HepG2 (cell line): ENCODE data around the gene PRM2. TPM values are rescaled to one million over a fixed set of nuclear protein-coding genes. Genes with fewer than 3 reads are reported as not detected.

ENCODE experiments used
- ATAC-seq: fragments of 200-7000 bp; cut with Tn5 transposase; 3 replicates; pipeline ENCODE4 v1.9.1; 2020; ENCODE audit warnings: mild to moderate bottlenecking, moderate library complexity
- BruUV-seq: library from RNA; stranded (reverse); fragments of 400-500 nt; replicated peaks from 2 replicates; lab custom pipeline; 2021; lab: Mats Ljungman, UMichigan
- CTCF ChIA-PET: fragments of 300-600 bp; formaldehyde crosslinking; extraction: SDS; loops from one replicate; lab custom pipeline; 2021; ENCODE audit warnings: low total read pairs, inconsistent platforms, low intra/inter-chr PET ratio; lab: Yijun Ruan, JAX
- POLR2A ChIA-PET: fragments of 350-600 bp; sonication (Branson Sonifier 250); formaldehyde crosslinking; loops from one replicate; lab custom pipeline; 2020; ENCODE audit warnings: antibody characterized with exemption, inconsistent platforms; lab: Yijun Ruan, JAX
- DNase-seq: peaks from one replicate; pipeline ENCODE4 v3.0.0-alpha.2; 2015; ENCODE audit warnings: low spot score
- FAIRE-seq: peaks from 3 replicates; lab custom pipeline; 2011; peaks lifted over from hg19 to GRCh38; lab: Jason Lieb, UNC
- H2AFZ ChIP-seq: one replicate; pipeline ENCODE4 v1.6.1; 2011; ENCODE audit warnings: low read length, inconsistent platforms
- H3K27ac ChIP-seq: fragments of 300-600 bp; 3 replicates; pipeline ENCODE4 v1.8.0; 2011; ENCODE audit warnings: mixed run types, mild to moderate bottlenecking, mixed read lengths, low read length, inconsistent platforms; ENCODE audit not compliant: insufficient read depth; ENCODE audit errors: extremely low read length
- H3K27me3 ChIP-seq, 2 experiments: fragments of 200-600 bp in 1 of 2; 2 replicates in 1 of 2; 3 replicates in 1 of 2; pipeline versions ENCODE4 v1.6.0 to v1.8.0; 2011; ENCODE audit warnings: low read length in 2 of 2, mild to moderate bottlenecking in 2 of 2, moderate library complexity in 2 of 2, inconsistent platforms in 1 of 2; ENCODE audit not compliant: insufficient read depth in 2 of 2, control insufficient read depth in 1 of 2
- H3K36me3 ChIP-seq, 2 experiments: fragments of 200-600 bp in 1 of 2; replicated peaks in 1 of 2; 2 replicates in 1 of 2; 3 replicates in 1 of 2; pipeline versions ENCODE4 v1.5.1 to v1.8.0; 2011; ENCODE audit warnings: low read length in 2 of 2, inconsistent platforms in 1 of 2; ENCODE audit not compliant: insufficient read depth in 2 of 2, control insufficient read depth in 1 of 2
- H3K4me1 ChIP-seq: 2 replicates; pipeline ENCODE4 v1.5.1; 2012; ENCODE audit warnings: low read length, inconsistent platforms; ENCODE audit not compliant: insufficient read depth
- H3K4me2 ChIP-seq: 2 replicates; pipeline ENCODE4 v1.6.0; 2011; ENCODE audit warnings: low read depth, low read length, inconsistent platforms
- H3K4me3 ChIP-seq, 3 experiments: fragments of 200-600 bp in 1 of 3; sonication (generic), shearing (Covaris generic) in 1 of 3; replicated peaks in 1 of 3; 2 replicates each; pipeline ENCODE4 v1.5.1; 2011 to 2016; ENCODE audit warnings: low read length in 3 of 3, inconsistent platforms in 2 of 3, low read depth in 2 of 3, mild to moderate bottlenecking in 2 of 3, control low read depth in 1 of 3, mixed read lengths in 1 of 3; ENCODE audit not compliant: insufficient read depth in 1 of 3
- H3K79me2 ChIP-seq: one replicate; pipeline ENCODE4 v1.6.1; 2011; ENCODE audit warnings: low read length, inconsistent platforms; ENCODE audit not compliant: insufficient read depth
- H3K9ac ChIP-seq: 2 replicates; pipeline ENCODE4 v1.6.0; 2011; ENCODE audit warnings: mild to moderate bottlenecking, low read depth, low read length, inconsistent platforms; ENCODE audit not compliant: insufficient read depth
- H3K9me3 ChIP-seq: 2 replicates; pipeline ENCODE4 v1.5.1; 2012; ENCODE audit warnings: mild to moderate bottlenecking, low read length
- H4K20me1 ChIP-seq: 2 replicates; pipeline ENCODE4 v1.6.0; 2011; ENCODE audit warnings: inconsistent platforms, mild to moderate bottlenecking, low read length, moderate library complexity; ENCODE audit not compliant: insufficient read depth
- CREM ChIP-seq, 2 experiments: sonication (generic) in 1 of 2; formaldehyde crosslinking in 1 of 2; IDR thresholded peaks; 2 replicates each; pipeline versions ENCODE4 v1.4.0 to v1.6.1; 2016 to 2020; ENCODE audit warnings: antibody characterized with exemption in 1 of 2, mild to moderate bottlenecking in 1 of 2, missing genetic modification reagents in 1 of 2
- KLF9 ChIP-seq: IDR thresholded peaks from 2 replicates; pipeline ENCODE4 v1.6.1; 2016; ENCODE audit warnings: low read depth
- KMT2B ChIP-seq: IDR thresholded peaks from 2 replicates; pipeline ENCODE4 v1.6.1; 2016; ENCODE audit warnings: missing genetic modification reagents, missing compliant biosample characterization
- MLLT10 ChIP-seq: sonication (generic); formaldehyde crosslinking; IDR thresholded peaks from 2 replicates; pipeline ENCODE4 v1.4.0; 2020; ENCODE audit warnings: missing genetic modification reagents
- RCOR2 ChIP-seq: IDR thresholded peaks from 2 replicates; pipeline ENCODE4 v1.6.1; 2016; ENCODE audit warnings: missing biosample characterization, missing genetic modification reagents
- SKI ChIP-seq: fragments of 450-650 bp; IDR thresholded peaks from one replicate; pipeline ENCODE4 v1.6.1; 2018; ENCODE audit warnings: mild to moderate bottlenecking; ENCODE audit not compliant: partially characterized antibody
- SRY ChIP-seq: sonication (generic); formaldehyde crosslinking; IDR thresholded peaks from 2 replicates; pipeline ENCODE4 v1.8.0; 2022; ENCODE audit warnings: mild to moderate bottlenecking, missing genetic modification reagents
- TCF7 ChIP-seq: sonication (generic); IDR thresholded peaks from 2 replicates; pipeline ENCODE4 v1.6.1; 2016; ENCODE audit warnings: antibody characterized with exemption, low read depth
- WGBS: methylation state at CpG from one replicate; pipeline ENCODE4 v1.1.6; 2017; ENCODE audit warnings: low lambda C conversion rate; 5-methylcytosine and 5-hydroxymethylcytosine counted together
- in situ Hi-C: cut with HindIII; loops from 2 replicates; pipeline ENCODE4 v1.10.0; 2017; ENCODE audit warnings: low pct_unique_long_range_greater_than_20kb; ENCODE audit not compliant: extremely low pct_ligation_motif_present
- intact Hi-C: fragments of 100-400 bp; cut with micrococcal nuclease; formaldehyde crosslinking; loops from one replicate; pipeline ENCODE4 v1.10.0; 2022; ENCODE audit not compliant: unreplicated experiment
- polyA plus RNA-seq, 8 experiments: library from polyadenylated mRNA; depleted of rRNA in 3 of 8; stranded (reverse) in 7 of 8; unstranded in 1 of 8; fragments of >200 nt; fragmentation: Illumina TruSeq in 4 of 8; extraction: Trizol in 4 of 8; gene quantifications; 2 replicates each; pipeline versions ENCODE4 v1.2.1 to v1.2.3, GENCODE V29; 2011 to 2016; ENCODE audit warnings: low read depth in 4 of 8, missing spikeins in 1 of 8, mixed read lengths in 1 of 8; ENCODE audit not compliant: insufficient read depth in 1 of 8
- total RNA-seq, 5 experiments: library from RNA; depleted of rRNA; stranded (reverse); fragments of >200 nt; fragmentation: Illumina TruSeq; extraction: Trizol; gene quantifications; 2 replicates each; pipeline ENCODE4 v1.2.3, GENCODE V29; 2016; ENCODE audit warnings: low read depth in 1 of 5
- TF ChIP-seq, protein P1 (sequence below): sonication (generic); formaldehyde crosslinking; IDR thresholded peaks from 2 replicates; pipeline ENCODE4 v1.5.1; 2020; ENCODE audit warnings: mild to moderate bottlenecking, missing genetic modification reagents, moderate library complexity
- TF ChIP-seq, protein P2 (sequence below): sonication (generic); formaldehyde crosslinking; IDR thresholded peaks from 2 replicates; pipeline ENCODE4 v1.4.0; 2020; ENCODE audit warnings: missing genetic modification reagents
- TF ChIP-seq, protein P3 (sequence below): sonication (generic); formaldehyde crosslinking; IDR thresholded peaks from 2 replicates; pipeline ENCODE4 v1.8.0; 2022; ENCODE audit warnings: mild to moderate bottlenecking, missing genetic modification reagents; ENCODE audit not compliant: insufficient replicate concordance
- TF ChIP-seq, protein P4 (sequence below): IDR thresholded peaks from 2 replicates; pipeline ENCODE4 v1.6.1; 2016; ENCODE audit warnings: missing biosample characterization, missing genetic modification reagents, low read depth
- TF ChIP-seq, protein P5 (sequence below): sonication (generic); formaldehyde crosslinking; IDR thresholded peaks from 2 replicates; pipeline ENCODE4 v1.5.1; 2020; ENCODE audit warnings: missing genetic modification reagents, mild to moderate bottlenecking, borderline replicate concordance

Gene PRM2
- total and polyA plus RNA-seq, 2 of the 13 experiments (the other 11 are each of a cell fraction or from before 2014, with no cell fraction given): 0.54 TPM; not detected in 1

DNA sequence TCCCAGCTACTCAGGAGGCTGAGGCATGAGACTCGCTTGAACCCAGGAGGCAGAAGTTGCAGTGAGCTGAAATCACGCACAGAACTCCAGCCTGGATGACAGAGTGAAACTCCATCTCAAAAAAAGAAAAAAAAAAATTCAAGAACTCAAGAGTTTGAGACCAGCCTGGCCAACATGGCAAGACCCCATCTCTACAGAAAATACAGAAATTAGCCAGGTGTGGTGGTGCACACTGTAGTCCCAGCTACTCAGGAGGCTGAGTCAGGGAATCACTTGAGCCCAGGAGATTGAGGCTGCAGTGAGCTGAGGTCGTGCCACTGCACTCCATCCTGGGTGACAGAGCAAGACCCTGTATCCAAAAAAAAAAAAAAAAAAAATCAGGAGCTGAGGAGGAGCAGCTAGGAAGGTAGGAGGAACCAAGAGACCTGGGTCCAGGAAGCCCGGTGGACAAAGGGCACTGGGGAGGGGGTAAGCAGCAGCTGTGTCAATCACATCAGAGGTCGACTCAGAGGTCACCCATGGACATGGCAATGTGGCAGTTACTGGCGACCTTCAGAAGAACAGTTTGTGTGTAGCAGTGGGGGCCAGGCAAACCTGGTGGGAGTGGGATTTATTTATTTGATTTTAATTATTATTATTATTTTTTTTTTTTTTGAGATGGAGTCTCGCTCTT lies 15.9 kb upstream of the PRM2 start:
- H3K4me3 ChIP-seq: no peak overlapping the region
- H3K27me3 ChIP-seq: no peaks in the 10 kb centered on the region
- H3K9ac ChIP-seq: no peak overlapping the region
- ChIA-PET CTCF (no interaction called here), POLR2A (interaction anchor here (0.6 to 2.2 kb wide), 8 partner anchors 9 to 353 kb away, joined by 3 to 11 read pairs (median 5); partner anchors contain the start of gene SOCS1)
- intact Hi-C loops: no loop called here
- in situ Hi-C loops: no loop called here
- no peaks in the 10 kb centered on the region for H3K36me3 ChIP-seq
- H2AFZ ChIP-seq: no peak overlapping the region
- no peaks in the 10 kb centered on the region for H3K9me3 ChIP-seq
- ATAC-seq: no peak
- WGBS: 59% methylated on average over 7 of the region's 7 CpGs
- no peaks in the 10 kb centered on the region for H4K20me1 ChIP-seq
- no TSS peak for BruUV-seq
- DNase-seq: no peak
- H3K27ac ChIP-seq: no peak overlapping the region
- peaks cover 91% of the 10 kb centered on the region for H3K4me1 ChIP-seq
- H3K79me2 ChIP-seq: no peaks in the 10 kb centered on the region
- peak overlapping the region; percentile 20; the same call in 1 of the 2 replicates for H3K4me2 ChIP-seq
- FAIRE-seq: no peak
- TF ChIP-seq, protein P1, sequence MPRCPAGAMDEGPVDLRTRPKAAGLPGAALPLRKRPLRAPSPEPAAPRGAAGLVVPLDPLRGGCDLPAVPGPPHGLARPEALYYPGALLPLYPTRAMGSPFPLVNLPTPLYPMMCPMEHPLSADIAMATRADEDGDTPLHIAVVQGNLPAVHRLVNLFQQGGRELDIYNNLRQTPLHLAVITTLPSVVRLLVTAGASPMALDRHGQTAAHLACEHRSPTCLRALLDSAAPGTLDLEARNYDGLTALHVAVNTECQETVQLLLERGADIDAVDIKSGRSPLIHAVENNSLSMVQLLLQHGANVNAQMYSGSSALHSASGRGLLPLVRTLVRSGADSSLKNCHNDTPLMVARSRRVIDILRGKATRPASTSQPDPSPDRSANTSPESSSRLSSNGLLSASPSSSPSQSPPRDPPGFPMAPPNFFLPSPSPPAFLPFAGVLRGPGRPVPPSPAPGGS (CRISPR knock-in tag): no peak
- TF ChIP-seq, protein P2, sequence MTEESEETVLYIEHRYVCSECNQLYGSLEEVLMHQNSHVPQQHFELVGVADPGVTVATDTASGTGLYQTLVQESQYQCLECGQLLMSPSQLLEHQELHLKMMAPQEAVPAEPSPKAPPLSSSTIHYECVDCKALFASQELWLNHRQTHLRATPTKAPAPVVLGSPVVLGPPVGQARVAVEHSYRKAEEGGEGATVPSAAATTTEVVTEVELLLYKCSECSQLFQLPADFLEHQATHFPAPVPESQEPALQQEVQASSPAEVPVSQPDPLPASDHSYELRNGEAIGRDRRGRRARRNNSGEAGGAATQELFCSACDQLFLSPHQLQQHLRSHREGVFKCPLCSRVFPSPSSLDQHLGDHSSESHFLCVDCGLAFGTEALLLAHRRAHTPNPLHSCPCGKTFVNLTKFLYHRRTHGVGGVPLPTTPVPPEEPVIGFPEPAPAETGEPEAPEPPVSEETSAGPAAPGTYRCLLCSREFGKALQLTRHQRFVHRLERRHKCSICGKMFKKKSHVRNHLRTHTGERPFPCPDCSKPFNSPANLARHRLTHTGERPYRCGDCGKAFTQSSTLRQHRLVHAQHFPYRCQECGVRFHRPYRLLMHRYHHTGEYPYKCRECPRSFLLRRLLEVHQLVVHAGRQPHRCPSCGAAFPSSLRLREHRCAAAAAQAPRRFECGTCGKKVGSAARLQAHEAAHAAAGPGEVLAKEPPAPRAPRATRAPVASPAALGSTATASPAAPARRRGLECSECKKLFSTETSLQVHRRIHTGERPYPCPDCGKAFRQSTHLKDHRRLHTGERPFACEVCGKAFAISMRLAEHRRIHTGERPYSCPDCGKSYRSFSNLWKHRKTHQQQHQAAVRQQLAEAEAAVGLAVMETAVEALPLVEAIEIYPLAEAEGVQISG (CRISPR knock-in tag): peak; percentile 21; the same call in 1 of the 2 replicates
- TF ChIP-seq SKI: no peak
- no peak for TF ChIP-seq SRY
- TF ChIP-seq RCOR2: 0 out of 2 replicates have a peak, but pooled peaks have one; percentile 36
- TF ChIP-seq MLLT10: 0 out of 2 replicates have a peak, but pooled peaks have one; percentile 4
- no peak for TF ChIP-seq TCF7
- no peak for TF ChIP-seq CREM (IDR thresholded peaks at IDR 0.05)
- TF ChIP-seq CREM (CRISPR knock-in tag; IDR thresholded peaks at IDR 0.05): no peak
- TF ChIP-seq, protein P3, sequence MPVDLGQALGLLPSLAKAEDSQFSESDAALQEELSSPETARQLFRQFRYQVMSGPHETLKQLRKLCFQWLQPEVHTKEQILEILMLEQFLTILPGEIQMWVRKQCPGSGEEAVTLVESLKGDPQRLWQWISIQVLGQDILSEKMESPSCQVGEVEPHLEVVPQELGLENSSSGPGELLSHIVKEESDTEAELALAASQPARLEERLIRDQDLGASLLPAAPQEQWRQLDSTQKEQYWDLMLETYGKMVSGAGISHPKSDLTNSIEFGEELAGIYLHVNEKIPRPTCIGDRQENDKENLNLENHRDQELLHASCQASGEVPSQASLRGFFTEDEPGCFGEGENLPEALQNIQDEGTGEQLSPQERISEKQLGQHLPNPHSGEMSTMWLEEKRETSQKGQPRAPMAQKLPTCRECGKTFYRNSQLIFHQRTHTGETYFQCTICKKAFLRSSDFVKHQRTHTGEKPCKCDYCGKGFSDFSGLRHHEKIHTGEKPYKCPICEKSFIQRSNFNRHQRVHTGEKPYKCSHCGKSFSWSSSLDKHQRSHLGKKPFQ (CRISPR knock-in tag): no peak
- TF ChIP-seq KMT2B: no peak
- TF ChIP-seq, protein P4, sequence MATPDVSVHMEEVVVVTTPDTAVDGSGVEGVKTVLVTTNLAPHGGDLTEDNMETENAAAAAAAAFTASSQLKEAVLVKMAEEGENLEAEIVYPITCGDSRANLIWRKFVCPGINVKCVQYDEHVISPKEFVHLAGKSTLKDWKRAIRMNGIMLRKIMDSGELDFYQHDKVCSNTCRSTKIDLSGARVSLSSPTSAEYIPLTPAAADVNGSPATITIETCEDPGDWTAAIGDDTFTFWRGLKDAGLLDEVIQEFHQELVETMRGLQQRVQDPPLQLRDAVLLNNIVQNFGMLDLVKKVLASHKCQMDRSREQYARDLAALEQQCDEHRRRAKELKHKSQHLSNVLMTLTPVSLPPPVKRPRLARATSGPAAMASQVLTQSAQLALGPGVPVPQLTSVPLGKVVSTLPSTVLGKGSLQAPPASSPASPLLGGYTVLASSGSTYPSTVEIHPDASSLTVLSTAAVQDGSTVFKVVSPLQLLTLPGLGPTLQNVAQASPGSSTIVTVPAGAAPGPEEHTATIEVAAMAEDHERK: no peak
- no peak for TF ChIP-seq KLF9
- TF ChIP-seq, protein P5, sequence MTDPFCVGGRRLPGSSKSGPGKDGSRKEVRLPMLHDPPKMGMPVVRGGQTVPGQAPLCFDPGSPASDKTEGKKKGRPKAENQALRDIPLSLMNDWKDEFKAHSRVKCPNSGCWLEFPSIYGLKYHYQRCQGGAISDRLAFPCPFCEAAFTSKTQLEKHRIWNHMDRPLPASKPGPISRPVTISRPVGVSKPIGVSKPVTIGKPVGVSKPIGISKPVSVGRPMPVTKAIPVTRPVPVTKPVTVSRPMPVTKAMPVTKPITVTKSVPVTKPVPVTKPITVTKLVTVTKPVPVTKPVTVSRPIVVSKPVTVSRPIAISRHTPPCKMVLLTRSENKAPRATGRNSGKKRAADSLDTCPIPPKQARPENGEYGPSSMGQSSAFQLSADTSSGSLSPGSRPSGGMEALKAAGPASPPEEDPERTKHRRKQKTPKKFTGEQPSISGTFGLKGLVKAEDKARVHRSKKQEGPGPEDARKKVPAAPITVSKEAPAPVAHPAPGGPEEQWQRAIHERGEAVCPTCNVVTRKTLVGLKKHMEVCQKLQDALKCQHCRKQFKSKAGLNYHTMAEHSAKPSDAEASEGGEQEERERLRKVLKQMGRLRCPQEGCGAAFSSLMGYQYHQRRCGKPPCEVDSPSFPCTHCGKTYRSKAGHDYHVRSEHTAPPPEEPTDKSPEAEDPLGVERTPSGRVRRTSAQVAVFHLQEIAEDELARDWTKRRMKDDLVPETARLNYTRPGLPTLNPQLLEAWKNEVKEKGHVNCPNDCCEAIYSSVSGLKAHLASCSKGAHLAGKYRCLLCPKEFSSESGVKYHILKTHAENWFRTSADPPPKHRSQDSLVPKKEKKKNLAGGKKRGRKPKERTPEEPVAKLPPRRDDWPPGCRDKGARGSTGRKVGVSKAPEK (CRISPR knock-in tag): no peak
